ENCODE measurements around the gene WTAP.
"Not testable (repeated sequence)": the region's sequence is repeated elsewhere in the genome, so short reads cannot be mapped to it uniquely, and the experiment has no call there.

Gene WTAP

DNA sequence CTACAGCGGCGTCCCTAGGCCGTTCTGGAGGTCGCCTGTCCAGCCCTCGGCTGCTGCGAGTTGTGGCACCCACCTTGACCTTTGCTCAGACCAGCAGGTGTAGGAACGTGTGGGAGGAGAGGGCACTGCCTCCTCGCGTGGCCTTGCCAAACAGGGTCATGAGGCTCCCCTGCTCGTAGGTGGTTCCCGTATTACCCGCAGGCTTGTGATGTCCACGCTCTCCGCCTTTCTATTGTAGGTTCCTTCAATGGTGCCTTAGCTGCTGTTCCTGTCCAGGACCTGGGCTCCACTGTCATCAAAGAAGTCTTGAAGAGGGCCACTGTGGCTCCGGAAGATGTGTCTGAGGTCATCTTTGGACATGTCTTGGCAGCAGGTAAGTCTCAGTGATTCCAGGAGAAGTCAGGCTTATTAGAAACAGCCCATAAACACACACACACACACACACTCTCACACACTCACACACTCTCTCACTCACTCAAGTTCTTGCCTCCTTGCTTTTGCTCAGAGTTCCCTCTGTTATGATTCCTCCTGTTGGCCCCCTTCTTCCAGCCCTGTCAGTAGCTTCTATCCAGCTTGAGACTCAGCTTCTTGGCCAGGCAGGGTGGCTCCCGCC is 35.5 kb downstream of the WTAP start:
- no peak for DNase-seq

GRCh38 chr6:159766906-159767305 is 39.6 kb downstream of the WTAP start:
- DNase-seq: no peak

DNA sequence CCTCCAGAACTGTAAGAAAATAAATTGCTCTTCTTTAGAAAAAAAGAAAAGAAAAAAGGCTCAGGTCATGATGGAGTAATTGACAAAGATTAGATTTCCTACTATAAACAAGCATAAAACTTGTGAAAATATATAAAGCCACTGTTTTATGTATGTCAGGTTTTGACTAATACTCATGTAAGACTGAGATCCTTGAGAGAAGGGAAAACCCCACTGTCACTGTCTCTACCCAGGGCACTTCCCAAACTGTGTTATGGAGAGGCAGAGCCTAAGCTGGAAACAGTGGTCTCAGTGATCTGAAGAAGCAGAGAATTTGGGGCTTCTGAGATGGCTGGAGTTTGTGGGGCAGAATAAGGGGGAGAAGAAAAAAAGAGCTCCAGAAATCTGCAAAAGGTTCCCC is 42.2 kb downstream of the WTAP start:
- DNase-seq: no peak

- DNase-seq: no peak
Measured at GRCh38 chr6:159772196-159772595, 44.9 kb downstream of the WTAP start.

GRCh38 chr6:159777240-159777904 is 50.1 kb downstream of the WTAP start:
- no peak for DNase-seq

DNA sequence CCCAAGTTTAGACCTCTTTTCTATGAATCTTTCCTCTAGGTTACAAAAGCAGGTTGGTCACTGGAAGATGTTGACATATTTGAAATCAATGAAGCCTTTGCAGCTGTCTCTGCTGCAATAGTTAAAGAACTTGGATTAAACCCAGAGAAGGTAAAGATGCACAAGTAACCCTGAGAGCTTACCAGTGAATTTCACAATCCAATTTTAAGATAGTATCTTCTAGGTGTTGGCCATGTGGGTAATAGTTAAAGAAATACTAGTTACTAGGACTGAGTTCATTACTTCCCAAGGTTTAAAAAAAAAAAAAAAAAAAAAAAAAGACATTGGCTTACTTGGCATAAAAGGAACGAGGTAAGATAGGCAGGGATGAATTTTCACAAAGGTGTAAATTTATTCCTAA is 50.8 kb downstream of the WTAP start:
- no peak for DNase-seq

- DNase-seq: no peak
Measured at GRCh38 chr6:159778542-159779103, 51.3 kb downstream of the WTAP start.

GRCh38 chr6:159788276-159788675 is 61.0 kb downstream of the WTAP start:
- DNase-seq: no peak

DNA sequence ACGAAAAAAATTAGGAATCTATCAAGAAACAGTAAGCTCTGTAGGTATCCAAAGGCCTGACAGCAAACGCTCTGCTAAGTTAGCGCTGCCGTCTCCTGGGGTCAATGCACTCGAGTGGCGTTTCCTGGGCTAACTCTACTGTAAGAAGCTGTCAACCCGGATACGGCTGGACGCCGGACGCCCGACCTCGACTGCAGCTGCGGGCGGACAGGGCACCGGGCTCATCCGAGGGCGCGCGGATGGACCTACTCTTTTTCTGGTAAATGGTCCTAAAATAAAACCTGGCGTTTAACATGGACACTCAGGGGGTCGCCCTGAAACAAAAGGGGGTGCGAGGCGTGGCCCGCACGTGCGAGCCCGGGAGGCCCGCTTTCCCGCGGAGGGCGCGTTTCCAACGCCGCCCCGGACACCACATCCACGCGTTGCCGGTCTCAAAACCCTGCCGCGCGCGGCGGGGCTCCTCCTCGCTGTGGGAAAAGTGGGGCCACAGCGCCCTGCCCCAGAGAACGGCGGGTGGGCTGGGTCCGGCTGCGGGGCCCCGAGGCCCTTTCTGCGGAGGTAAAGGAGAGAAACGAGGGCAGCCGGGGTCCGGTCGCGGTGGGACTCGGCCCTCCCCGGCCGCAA is 61.6 kb downstream of the WTAP start:
- DNase-seq: peak; percentile 4

GRCh38 chr6:159789377-159790148 is 62.3 kb downstream of the WTAP start, which contains the start of gene TCP1:
Gene TCP1 (minus strand): TSS chr6:159789602. CDS start chr6:159789468, 134 bp downstream.
- DNase-seq: peak; percentile 99

- DNase-seq: peak; percentile 91
Measured at GRCh38 chr6:159790149-159790955, 63.0 kb downstream of the WTAP start, which contains the start of gene MRPL18. Gene MRPL18 (plus strand): TSS chr6:159790467. CDS start chr6:159790588, 121 bp downstream.

- no peak for DNase-seq
Measured at GRCh38 chr6:159790956-159791598, 63.8 kb downstream of the WTAP start.

- DNase-seq: not testable (repeated sequence)
Measured at GRCh38 chr6:159794976-159795375, 67.7 kb downstream of the WTAP start.

DNA sequence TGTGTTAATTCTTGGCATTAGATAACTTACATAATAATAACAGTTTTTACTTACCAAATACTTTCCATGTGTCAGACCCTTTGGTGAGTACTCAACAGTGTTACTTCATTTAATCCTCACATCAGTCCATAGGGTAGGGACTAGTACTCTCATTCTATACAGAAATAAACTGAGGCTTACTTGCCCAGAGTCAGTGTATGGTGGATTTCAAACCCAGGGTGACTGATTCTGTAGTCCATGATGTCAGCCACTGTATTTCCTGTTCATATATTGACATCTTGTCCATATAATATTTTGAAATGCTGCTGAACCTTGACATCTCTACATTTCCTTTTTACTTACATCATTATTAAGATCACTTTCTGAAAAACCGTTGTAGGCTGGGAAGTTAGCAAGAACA is 70.2 kb downstream of the WTAP start:
- DNase-seq: no peak

DNA sequence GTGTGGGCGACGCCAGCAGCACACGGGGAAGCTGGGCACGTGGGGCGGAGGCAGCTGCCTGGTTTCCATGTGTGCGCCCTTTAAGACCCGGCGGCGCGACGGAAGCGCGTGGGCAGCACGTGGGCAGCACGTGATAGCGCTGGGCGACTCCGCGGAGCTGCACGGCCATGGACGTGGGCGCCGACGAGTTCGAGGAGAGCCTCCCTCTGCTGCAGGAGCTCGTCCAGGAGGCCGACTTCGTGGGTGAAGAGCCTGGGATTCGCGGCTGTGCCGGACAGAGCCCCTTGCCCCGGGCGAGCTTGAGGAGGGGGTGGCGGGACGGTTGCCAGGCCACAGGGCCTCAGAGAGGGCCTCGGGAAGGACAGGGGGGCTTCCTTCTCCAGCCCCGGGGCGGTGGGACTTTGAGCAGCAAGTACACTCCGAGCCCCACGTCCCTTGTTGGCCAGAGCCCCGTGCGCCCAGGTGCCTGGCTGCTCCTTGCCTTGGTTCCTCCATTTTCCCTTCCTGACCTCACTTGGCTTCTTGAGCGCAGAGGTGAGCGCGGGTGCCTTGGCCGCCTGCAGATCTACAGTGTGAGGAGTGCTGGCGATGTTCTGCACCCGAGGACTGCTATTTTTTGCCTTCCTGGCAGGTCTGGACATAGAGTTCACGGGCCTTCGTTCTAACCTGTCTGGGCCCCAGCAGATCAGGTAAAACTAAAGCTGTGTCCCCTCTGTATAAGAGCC is 73.0 kb downstream of the WTAP start, which contains the start of gene PNLDC1:
TSS of gene PNLDC1 (plus strand) at position 136 of the 725 bp plus-strand sequence. CDS start at position 168, 32 bp downstream.
- DNase-seq: no peak

- DNase-seq: no peak
Measured at GRCh38 chr6:159801935-159802334, 74.6 kb downstream of the WTAP start.

GRCh38 chr6:159804504-159804903 is 77.2 kb downstream of the WTAP start:
- no peak for DNase-seq

GRCh38 chr6:159805440-159806020 is 78.2 kb downstream of the WTAP start:
- no peak for DNase-seq
